Thymus (tissue), 11 donors: Measurements from ENCODE around the gene IFNGR2. TPM values are rescaled to one million over a fixed set of nuclear protein-coding genes. Genes with fewer than 3 reads are reported as not detected.

Experiments used
- DNase-seq, 9 donors: peaks; one replicate each; pipeline ENCODE4 v3.0.0-alpha.2; 2013; ENCODE audit warnings: low spot score in 9 of 9, low read depth in 6 of 9, missing footprints in 1 of 9
- H3K27ac ChIP-seq, 2 donors: one replicate each; pipeline ENCODE4 v1.5.1; 2013; ENCODE audit warnings: control low read depth in 1 of 2, low read depth in 1 of 2, low read length in 1 of 2, mild to moderate bottlenecking in 1 of 2, moderate library complexity in 1 of 2
- H3K27me3 ChIP-seq, 2 donors: one replicate each; pipeline ENCODE4 v1.5.1; 2013; ENCODE audit warnings: low read length in 1 of 2; ENCODE audit not compliant: control insufficient read depth in 2 of 2, insufficient read depth in 1 of 2
- H3K36me3 ChIP-seq, 2 donors: one replicate each; pipeline ENCODE4 v1.5.1; 2013; ENCODE audit warnings: low read length in 1 of 2, mild to moderate bottlenecking in 1 of 2, moderate library complexity in 1 of 2; ENCODE audit not compliant: control insufficient read depth in 2 of 2, insufficient read depth in 2 of 2
- H3K4me1 ChIP-seq, 2 donors: one replicate each; pipeline ENCODE4 v1.5.1; 2013; ENCODE audit warnings: low read length in 2 of 2; ENCODE audit not compliant: control insufficient read depth in 2 of 2, insufficient read depth in 2 of 2
- H3K4me3 ChIP-seq, 2 donors: one replicate each; pipeline ENCODE4 v1.5.1; 2013; ENCODE audit warnings: low read length in 2 of 2, control low read depth in 1 of 2, mild to moderate bottlenecking in 1 of 2
- H3K9me3 ChIP-seq, 2 donors: one replicate each; pipeline ENCODE4 v1.5.1; 2013; ENCODE audit warnings: low read length in 1 of 2, mild to moderate bottlenecking in 1 of 2; ENCODE audit not compliant: control insufficient read depth in 2 of 2, insufficient read depth in 1 of 2
- WGBS: extraction: QIAGEN DNeasy Blood & Tissue Kit; methylation state at CpG from one replicate; pipeline ENCODE4 v1.1.7; 2013; 5-methylcytosine and 5-hydroxymethylcytosine counted together
- polyA plus RNA-seq: library from polyadenylated mRNA; stranded (reverse); fragments of 200-250 nt; gene quantifications from one replicate; pipeline ENCODE4 v1.2.3, GENCODE V29; 2013
- total RNA-seq: library from RNA; stranded (reverse); fragments of 120-200 nt; gene quantifications from one replicate; pipeline ENCODE4 v1.2.4, GENCODE V29; 2013
- donor health status: healthy.

IFNGR2 gene
- total and polyA plus RNA-seq, 2 donors, result 50.7 to 111 TPM

DNA sequence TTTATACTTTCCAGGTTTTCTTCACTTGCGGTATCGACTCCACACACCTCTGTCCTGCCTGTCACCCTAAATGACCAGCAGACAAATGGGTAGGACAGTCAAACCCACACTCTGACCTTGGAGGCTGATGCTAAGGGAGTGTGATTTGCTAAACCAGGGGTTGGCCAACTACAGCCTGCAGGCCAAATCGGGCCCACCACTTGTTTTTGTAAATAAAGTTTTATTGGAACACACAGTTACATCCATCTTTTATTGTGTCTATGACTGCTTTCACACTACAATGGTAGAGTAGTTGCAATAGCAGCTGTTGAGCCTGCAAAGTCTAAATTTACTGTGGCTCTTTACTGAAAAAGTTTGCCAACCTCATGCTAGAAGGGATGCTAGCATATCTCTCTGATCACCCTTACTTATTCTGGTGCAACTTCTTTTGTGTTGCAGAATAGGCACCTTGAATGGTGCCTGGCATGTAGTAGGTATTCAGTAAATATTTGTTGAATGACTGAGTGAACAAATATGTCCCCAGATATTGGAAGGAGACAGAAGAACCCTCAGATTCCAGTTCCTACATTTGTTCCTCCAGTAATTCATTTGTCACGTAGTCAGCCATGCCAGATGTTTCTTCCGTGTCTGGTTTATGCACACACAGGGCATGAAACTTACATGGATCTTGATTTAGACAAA, 18.6 kb downstream of the IFNGR2 start:
- Histone ChIP-seq H3K27me3 (no peaks in the 10 kb centered on the region), H3K27ac (no peak overlapping the region), H3K4me1 (no peaks in the 10 kb centered on the region), H3K9me3 (no peaks in the 10 kb centered on the region), H3K36me3 (peaks cover 33 to 41% of the 10 kb centered on the region in 2 donors), H3K4me3 (no peak overlapping the region)
- 98% methylated on average over 5 of the region's 5 CpGs for WGBS
- DNase-seq, result no peak

DNA sequence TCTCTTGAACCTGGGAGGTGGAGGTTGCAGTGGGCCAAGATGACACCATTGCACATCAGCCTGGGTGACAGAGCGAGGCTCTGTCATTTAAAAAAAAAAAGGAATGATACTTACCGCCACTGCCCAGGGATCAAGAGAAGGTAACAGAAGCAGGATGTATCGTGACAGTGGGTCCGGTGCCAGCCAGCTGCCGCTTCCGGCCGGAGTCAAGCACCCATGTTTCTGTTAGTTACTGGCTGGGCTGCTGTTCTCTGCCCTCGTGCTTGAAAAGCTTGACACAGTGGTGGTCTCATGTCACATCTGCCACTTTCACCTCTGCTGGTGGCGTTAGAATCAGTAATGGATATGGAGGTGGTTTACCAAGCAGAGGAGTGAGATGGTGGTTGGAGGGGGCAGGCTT, 21.0 kb downstream of the IFNGR2 start:
- H3K9me3 ChIP-seq, result no peaks in the 10 kb centered on the region
- no peak for DNase-seq
- H3K27me3 ChIP-seq, result no peaks in the 10 kb centered on the region
- no peaks in the 10 kb centered on the region for H3K4me1 ChIP-seq
- no peak overlapping the region for H3K27ac ChIP-seq
- H3K4me3 ChIP-seq, result no peak overlapping the region
- 98% methylated on average over 9 of the region's 9 CpGs for WGBS
- H3K36me3 ChIP-seq, result peaks cover 36 to 57% of the 10 kb centered on the region in 2 donors

DNA sequence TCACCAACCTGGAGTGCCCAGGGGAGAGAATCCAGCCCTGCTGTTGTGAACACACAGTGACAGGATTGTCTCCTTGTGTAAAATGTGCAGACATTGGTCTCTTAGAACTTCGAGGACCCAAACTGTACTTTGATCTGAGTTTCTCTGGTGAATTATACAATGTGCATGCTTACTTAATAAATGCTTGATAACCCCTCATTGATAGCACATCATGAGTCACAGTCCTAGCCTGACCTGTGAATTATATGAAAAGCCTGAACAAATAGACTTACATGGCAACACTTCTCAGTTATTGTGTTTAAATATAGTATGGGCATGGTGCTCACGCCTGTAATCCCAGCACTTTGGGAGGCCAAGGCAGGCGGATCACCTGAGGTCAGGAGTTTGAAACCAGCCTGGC, 22.6 kb downstream of the IFNGR2 start:
- WGBS, result 97% methylated on average over 3 of the region's 3 CpGs
- Histone ChIP-seq H3K27ac (no peak overlapping the region), H3K36me3 (peaks cover 35 to 59% of the 10 kb centered on the region in 2 donors), H3K9me3 (no peaks in the 10 kb centered on the region), H3K27me3 (no peaks in the 10 kb centered on the region), H3K4me3 (no peak overlapping the region), H3K4me1 (no peaks in the 10 kb centered on the region)
- DNase-seq, result no peak

DNA sequence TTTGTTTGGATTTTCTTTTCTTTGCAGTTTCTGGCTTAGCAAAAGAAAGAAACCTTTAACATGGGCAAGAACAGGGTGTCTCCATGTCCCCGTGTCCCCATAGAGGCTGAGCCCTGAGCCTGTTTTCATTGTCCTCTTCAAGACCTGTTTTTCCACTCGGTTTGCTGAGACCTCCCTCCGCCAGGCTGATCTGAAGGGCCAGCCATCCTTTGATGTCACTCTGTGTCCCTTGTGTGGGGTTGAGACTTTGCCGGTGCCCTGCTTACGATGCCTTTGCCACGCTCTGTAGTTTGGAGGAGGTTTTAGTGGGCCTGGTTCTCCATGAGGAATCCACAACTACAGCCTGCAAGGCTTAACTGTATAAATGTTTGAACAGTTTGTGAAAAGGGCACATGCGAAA, 23.8 kb downstream of the IFNGR2 start:
- WGBS, result 95% methylated on average over 7 of the region's 7 CpGs
- Histone ChIP-seq H3K27ac (no peak overlapping the region), H3K4me3 (no peak overlapping the region), H3K4me1 (no peaks in the 10 kb centered on the region), H3K36me3 (peaks cover 32 to 61% of the 10 kb centered on the region in 2 donors), H3K9me3 (no peaks in the 10 kb centered on the region), H3K27me3 (no peaks in the 10 kb centered on the region)
- DNase-seq, result no peak

DNA sequence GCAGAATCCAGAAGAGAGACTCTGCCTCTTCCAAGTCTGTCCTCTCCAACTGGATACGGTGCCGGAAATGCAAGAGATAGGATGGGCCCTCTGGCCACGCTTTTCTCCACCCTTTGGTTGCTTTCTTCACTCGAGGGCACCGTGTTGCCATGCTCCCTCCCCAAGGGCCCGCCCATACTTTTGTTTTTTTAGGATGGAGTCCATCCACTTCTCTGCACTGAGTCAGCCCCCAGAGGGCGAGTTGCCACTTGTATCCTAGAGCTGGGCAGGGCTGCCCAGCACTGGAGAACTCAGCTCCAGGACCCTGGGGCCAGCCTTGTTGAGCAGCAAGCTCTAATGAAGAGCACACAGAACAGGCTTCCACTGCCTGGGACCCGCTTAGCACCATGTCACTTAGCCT, 25.5 kb downstream of the IFNGR2 start:
- DNase-seq, result no peak
- Histone ChIP-seq H3K4me1 (no peaks in the 10 kb centered on the region), H3K27ac (no peak overlapping the region), H3K36me3 (peaks cover 37 to 73% of the 10 kb centered on the region in 2 donors), H3K9me3 (no peaks in the 10 kb centered on the region), H3K4me3 (no peak overlapping the region), H3K27me3 (no peaks in the 10 kb centered on the region)
- 96% methylated on average over 8 of the region's 8 CpGs for WGBS

DNA sequence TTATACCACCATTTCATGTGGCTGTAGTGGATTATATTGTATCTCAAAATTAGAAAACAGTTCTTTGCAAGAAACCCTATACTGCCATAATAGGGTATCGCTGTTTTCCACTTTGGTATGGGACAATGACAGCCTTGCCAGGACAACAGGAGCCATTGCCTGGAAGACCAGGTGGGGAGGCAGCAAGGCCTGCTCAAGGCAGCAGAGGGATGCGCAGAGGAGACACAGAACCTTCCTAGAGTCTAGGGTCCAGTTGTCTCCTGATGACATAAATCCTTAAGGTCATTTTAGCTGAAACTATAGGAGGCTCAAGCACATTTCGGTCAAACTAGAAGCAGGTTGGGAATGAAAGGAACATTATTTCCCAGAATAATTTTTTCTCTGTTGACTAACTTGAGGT, 27.6 kb downstream of the IFNGR2 start:
- peaks cover 33 to 75% of the 10 kb centered on the region in 2 donors for H3K36me3 ChIP-seq
- no peaks in the 10 kb centered on the region for H3K9me3 ChIP-seq
- H3K27me3 ChIP-seq, result no peaks in the 10 kb centered on the region
- H3K27ac ChIP-seq, result no peak overlapping the region
- no peak overlapping the region for H3K4me3 ChIP-seq
- no peak for DNase-seq
- 98% methylated on average over 3 of the region's 3 CpGs for WGBS
- no peaks in the 10 kb centered on the region for H3K4me1 ChIP-seq

DNA sequence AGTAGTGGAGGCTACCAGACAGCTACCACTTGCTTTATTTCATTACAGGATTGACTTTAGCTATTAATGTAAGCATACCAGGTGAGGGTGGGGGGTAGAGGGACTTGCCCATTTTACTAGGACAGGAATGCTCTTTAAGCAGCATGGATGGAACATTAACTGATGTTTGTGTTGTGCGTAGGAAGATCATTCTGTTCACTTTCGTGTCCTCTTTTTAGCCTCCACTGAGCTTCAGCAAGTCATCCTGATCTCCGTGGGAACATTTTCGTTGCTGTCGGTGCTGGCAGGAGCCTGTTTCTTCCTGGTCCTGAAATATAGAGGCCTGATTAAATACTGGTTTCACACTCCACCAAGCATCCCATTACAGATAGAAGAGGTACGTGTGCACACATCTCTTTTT, 29.3 kb downstream of the IFNGR2 start:
- Histone ChIP-seq H3K36me3 (peaks cover 38 to 73% of the 10 kb centered on the region in 2 donors), H3K4me1 (no peaks in the 10 kb centered on the region), H3K9me3 (no peaks in the 10 kb centered on the region), H3K4me3 (no peak overlapping the region), H3K27ac (no peak overlapping the region), H3K27me3 (no peaks in the 10 kb centered on the region)
- no peak for DNase-seq
- 95% methylated on average over 6 of the region's 6 CpGs for WGBS

DNA sequence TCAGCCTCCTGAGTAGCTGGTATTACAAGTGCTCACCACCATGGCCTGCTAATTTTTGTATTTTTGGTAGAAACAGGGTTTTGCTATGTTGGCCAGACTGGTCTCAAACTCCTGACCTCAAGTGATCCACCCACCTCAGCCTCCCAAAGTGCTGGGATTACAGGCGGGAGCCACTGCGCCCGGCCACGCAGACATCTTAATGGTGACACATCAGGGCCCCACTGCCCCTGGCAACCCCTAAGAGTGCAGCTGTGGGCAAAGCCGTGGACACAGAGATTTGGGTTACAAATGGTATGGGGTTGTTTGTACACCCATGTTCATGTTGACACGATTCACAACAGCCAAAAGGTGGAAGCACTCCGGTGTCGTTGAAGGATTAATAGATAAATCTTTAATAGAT, 29.8 kb downstream of the IFNGR2 start:
- DNase-seq, result no peak
- WGBS, result 98% methylated on average over 8 of the region's 8 CpGs
- H3K27me3 ChIP-seq, result no peaks in the 10 kb centered on the region
- H3K36me3 ChIP-seq, result peaks cover 42 to 70% of the 10 kb centered on the region in 2 donors
- H3K9me3 ChIP-seq, result no peaks in the 10 kb centered on the region
- no peak overlapping the region for H3K4me3 ChIP-seq
- H3K27ac ChIP-seq, result no peak overlapping the region
- H3K4me1 ChIP-seq, result no peaks in the 10 kb centered on the region

DNA sequence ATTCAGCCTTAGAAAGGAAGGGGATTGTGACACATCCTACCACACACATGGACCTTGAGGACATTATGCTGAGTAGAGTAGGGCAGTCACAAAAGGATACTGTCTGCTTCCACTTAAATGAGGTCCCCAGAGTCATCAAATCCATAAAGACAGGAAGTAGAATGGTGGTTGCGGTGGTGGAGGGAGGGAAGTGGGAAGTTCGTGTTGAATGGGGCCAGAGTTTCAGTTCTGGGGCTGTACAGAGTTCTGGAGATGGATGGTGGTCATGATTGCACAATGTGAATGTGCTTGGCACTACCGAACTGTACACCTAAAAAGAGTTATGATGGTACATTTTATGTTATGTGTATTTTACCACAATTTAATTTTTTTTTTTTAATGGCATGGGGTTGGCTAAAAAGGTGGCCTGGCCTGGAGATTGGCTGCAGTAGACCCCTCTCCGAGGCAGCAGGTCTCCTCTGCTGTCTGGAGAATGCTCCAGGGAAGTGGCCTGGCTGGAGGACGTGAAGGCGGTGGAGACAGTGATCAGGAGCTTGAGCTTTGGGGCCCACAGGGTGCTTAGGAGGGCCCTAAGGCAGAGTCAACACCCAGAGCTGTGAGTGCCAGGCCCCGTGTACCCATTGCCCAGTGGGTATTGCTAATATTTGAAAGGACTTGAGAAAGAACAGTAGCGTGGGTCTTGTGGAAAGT, 30.4 kb downstream of the IFNGR2 start:
- WGBS, result 96% methylated on average over 8 of the region's 8 CpGs
- DNase-seq, result no peak

More for the DNA sequence above, 30.4 kb downstream of the IFNGR2 start:
- Histone ChIP-seq H3K27ac (peak overlapping the region in 1 of 2 donors; percentile 66), H3K9me3 (no peaks in the 10 kb centered on the region), H3K4me1 (no peaks in the 10 kb centered on the region), H3K27me3 (no peaks in the 10 kb centered on the region), H3K4me3 (no peak overlapping the region), H3K36me3 (peaks cover 47 to 69% of the 10 kb centered on the region in 2 donors)
